Thoracic aorta (tissue), 2 donors: Measurements from ENCODE around the gene HEMGN. TPM values are rescaled to one million over a fixed set of nuclear protein-coding genes. Genes with fewer than 3 reads are reported as not detected.

Source experiments
- ATAC-seq: fragments of 150-250 bp; one replicate; pipeline ENCODE4 v1.8.0; 2017; ENCODE audit warnings: low read depth; ENCODE audit not compliant: insufficient number of reproducible peaks, low FRiP score
- DNase-seq: peaks from one replicate; pipeline ENCODE4 v3.0.0-alpha.2; 2020; ENCODE audit warnings: low spot score
- H3K27ac ChIP-seq, 2 donors: fragments of 200-600 bp; sonication (generic); 1 replicate in 1 of 2; 2 replicates in 1 of 2; pipeline ENCODE4 v1.5.1; 2016; ENCODE audit warnings: mild to moderate bottlenecking in 2 of 2, moderate library complexity in 2 of 2
- H3K27me3 ChIP-seq: fragments of 200-600 bp; sonication (generic); replicated peaks from 2 replicates; pipeline ENCODE4 v1.6.0; 2016; ENCODE audit warnings: mild to moderate bottlenecking; ENCODE audit not compliant: insufficient read depth
- H3K36me3 ChIP-seq: fragments of 200-600 bp; sonication (generic); one replicate; pipeline ENCODE4 v1.5.1; 2016
- H3K4me1 ChIP-seq, 2 donors: fragments of 200-600 bp; sonication (generic); 1 replicate in 1 of 2; 2 replicates in 1 of 2; pipeline versions ENCODE4 v1.5.1 to v1.6.0; 2016; ENCODE audit warnings: low read depth in 2 of 2, mild to moderate bottlenecking in 1 of 2; ENCODE audit not compliant: control insufficient read depth in 1 of 2
- H3K4me3 ChIP-seq: fragments of 200-600 bp; sonication (generic); 2 replicates; pipeline ENCODE4 v1.5.1; 2016; ENCODE audit warnings: mild to moderate bottlenecking
- H3K9me3 ChIP-seq: fragments of 200-600 bp; sonication (generic); 2 replicates; pipeline ENCODE4 v1.5.1; 2016
- total RNA-seq, 2 donors: library from RNA; depleted of rRNA; stranded (reverse); fragments of >200 nt; gene quantifications; one replicate each; pipeline versions ENCODE4 v1.1.0 to v1.2.3, GENCODE V29; 2016
- TF ChIP-seq, protein P1 (sequence below): fragments of 200-600 bp; sonication (generic); IDR thresholded peaks from one replicate; pipeline ENCODE4 v1.5.1; 2019; ENCODE audit warnings: antibody characterized with exemption

Gene HEMGN
- total RNA-seq, 2 donors from 2014 or later: 0.42 TPM; not detected in 1

GRCh38 chr9:97925497-97926334 is 12.3 kb downstream of the HEMGN start:
- H3K27me3 ChIP-seq: no peaks in the 10 kb centered on the region
- H3K36me3 ChIP-seq: no peaks in the 10 kb centered on the region
- no peaks in the 10 kb centered on the region for H3K9me3 ChIP-seq
- TF ChIP-seq, protein P1, sequence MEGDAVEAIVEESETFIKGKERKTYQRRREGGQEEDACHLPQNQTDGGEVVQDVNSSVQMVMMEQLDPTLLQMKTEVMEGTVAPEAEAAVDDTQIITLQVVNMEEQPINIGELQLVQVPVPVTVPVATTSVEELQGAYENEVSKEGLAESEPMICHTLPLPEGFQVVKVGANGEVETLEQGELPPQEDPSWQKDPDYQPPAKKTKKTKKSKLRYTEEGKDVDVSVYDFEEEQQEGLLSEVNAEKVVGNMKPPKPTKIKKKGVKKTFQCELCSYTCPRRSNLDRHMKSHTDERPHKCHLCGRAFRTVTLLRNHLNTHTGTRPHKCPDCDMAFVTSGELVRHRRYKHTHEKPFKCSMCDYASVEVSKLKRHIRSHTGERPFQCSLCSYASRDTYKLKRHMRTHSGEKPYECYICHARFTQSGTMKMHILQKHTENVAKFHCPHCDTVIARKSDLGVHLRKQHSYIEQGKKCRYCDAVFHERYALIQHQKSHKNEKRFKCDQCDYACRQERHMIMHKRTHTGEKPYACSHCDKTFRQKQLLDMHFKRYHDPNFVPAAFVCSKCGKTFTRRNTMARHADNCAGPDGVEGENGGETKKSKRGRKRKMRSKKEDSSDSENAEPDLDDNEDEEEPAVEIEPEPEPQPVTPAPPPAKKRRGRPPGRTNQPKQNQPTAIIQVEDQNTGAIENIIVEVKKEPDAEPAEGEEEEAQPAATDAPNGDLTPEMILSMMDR: no peak
- DNase-seq: no peak
- no peak for ATAC-seq
- no peak overlapping the region for H3K4me3 ChIP-seq
- no peak overlapping the region for H3K27ac ChIP-seq
- peaks cover 13 to 16% of the 10 kb centered on the region in 2 donors for H3K4me1 ChIP-seq

DNA sequence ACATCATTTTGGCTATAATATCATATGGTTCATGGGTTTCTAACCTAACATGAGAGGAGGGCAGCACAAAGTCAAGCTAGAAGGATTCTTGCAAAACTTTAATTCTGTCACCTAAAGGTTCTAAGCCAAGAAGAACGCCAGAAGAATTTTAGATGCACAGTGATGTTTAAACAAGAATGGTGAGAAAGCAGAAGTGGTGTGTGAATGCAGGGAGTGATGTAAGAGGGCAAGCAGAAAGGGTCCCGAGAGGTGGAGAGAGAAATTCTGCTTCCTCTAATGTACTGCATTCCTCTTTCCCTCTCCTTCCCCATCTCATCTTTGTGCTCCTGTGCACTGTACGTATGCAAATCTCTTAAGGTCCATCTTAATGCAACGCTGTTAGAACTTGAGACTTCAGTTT is 13.6 kb downstream of the HEMGN start:
- Histone ChIP-seq H3K4me3 (no peak overlapping the region), H3K36me3 (no peaks in the 10 kb centered on the region), H3K9me3 (no peaks in the 10 kb centered on the region), H3K27ac (no peak overlapping the region), H3K4me1 (peaks cover 13 to 20% of the 10 kb centered on the region in 2 donors), H3K27me3 (no peaks in the 10 kb centered on the region)
- ATAC-seq (no peak), DNase-seq (no peak)
- TF ChIP-seq, protein P1: no peak

- peak overlapping the region in 1 of 2 donors; percentile 90 for H3K27ac ChIP-seq
- TF ChIP-seq, protein P1: peak; percentile 61
- DNase-seq: peak; percentile 53
- H3K4me3 ChIP-seq: peak overlapping the region; percentile 77
- ATAC-seq: peak; percentile 14
- no peaks in the 10 kb centered on the region for H3K36me3 ChIP-seq
- peaks cover 13 to 20% of the 10 kb centered on the region in 2 donors for H3K4me1 ChIP-seq
- no peaks in the 10 kb centered on the region for H3K27me3 ChIP-seq
- no peaks in the 10 kb centered on the region for H3K9me3 ChIP-seq
These were observed 14.4 kb downstream of the HEMGN start for GRCh38 chr9:97923529-97924108.

- H3K27ac ChIP-seq: peak within 1 kb of the TSS; percentile 90 to 98
- DNase-seq (peak; percentile 97), ATAC-seq (peak; percentile 94)
- H3K36me3 ChIP-seq: no peaks in the 10 kb centered on the region
- H3K27me3 ChIP-seq: no peaks in the 10 kb centered on the region
- H3K9me3 ChIP-seq: no peaks in the 10 kb centered on the region
- TF ChIP-seq, protein P1: peak; percentile 27
- peak within 1 kb of the TSS; percentile 77 for H3K4me3 ChIP-seq
- H3K4me1 ChIP-seq: peaks cover 13 to 20% of the 10 kb centered on the region in 2 donors
These were observed 15.8 kb downstream of the HEMGN start, which contains the start of gene TRMO for GRCh38 chr9:97921959-97922724. TRMO (minus strand) TSS chr9:97922500; CDS start chr9:97922493, 7 bp downstream.
